IPS-18a (cell line): ENCODE data around the gene TMSB15C.
"Not testable (repeated sequence)": the region's sequence is repeated elsewhere in the genome, so short reads cannot be mapped to it uniquely, and the experiment has no call there.

Source experiments
- H3K27ac ChIP-seq: one replicate; pipeline ENCODE4 v1.5.1; 2013; ENCODE audit warnings: low read length
- H3K27me3 ChIP-seq: one replicate; pipeline ENCODE4 v1.6.1; 2013; ENCODE audit warnings: mild to moderate bottlenecking, low read length; ENCODE audit not compliant: control insufficient read depth, insufficient read depth
- H3K36me3 ChIP-seq: one replicate; pipeline ENCODE4 v1.6.1; 2013; ENCODE audit warnings: low read depth, low read length; ENCODE audit not compliant: control insufficient read depth
- H3K4me1 ChIP-seq: one replicate; pipeline ENCODE4 v1.6.1; 2013; ENCODE audit warnings: low read depth, low read length; ENCODE audit not compliant: control insufficient read depth
- H3K4me3 ChIP-seq: one replicate; pipeline ENCODE4 v1.5.1; 2013; ENCODE audit warnings: low read length
- H3K9ac ChIP-seq: one replicate; pipeline ENCODE4 v1.6.1; 2013; ENCODE audit warnings: mild to moderate bottlenecking, low read length, moderate library complexity
- H3K9me3 ChIP-seq: one replicate; pipeline ENCODE4 v1.6.1; 2013; ENCODE audit warnings: low read depth, low read length; ENCODE audit not compliant: control insufficient read depth

Gene TMSB15C

GRCh38 chrX:104098919-104099318 is 22.9 kb upstream of the TMSB15C start:
- H3K27ac ChIP-seq: no peak overlapping the region
- H3K9me3 ChIP-seq: no peaks in the 10 kb centered on the region
- H3K27me3 ChIP-seq: no peaks in the 10 kb centered on the region
- H3K4me3 ChIP-seq: no peak overlapping the region
- no peaks in the 10 kb centered on the region for H3K36me3 ChIP-seq
- H3K4me1 ChIP-seq: no peaks in the 10 kb centered on the region
- no peak overlapping the region for H3K9ac ChIP-seq

- H3K36me3 ChIP-seq: no peaks in the 10 kb centered on the region
- no peaks in the 10 kb centered on the region for H3K9me3 ChIP-seq
- no peaks in the 10 kb centered on the region for H3K4me1 ChIP-seq
- H3K4me3 ChIP-seq: no peak overlapping the region
- H3K27me3 ChIP-seq: no peaks in the 10 kb centered on the region
- no peak overlapping the region for H3K27ac ChIP-seq
- no peak overlapping the region for H3K9ac ChIP-seq
Measured at GRCh38 chrX:104098151-104098808, 22.2 kb upstream of the TMSB15C start.

GRCh38 chrX:104085919-104086318 is 9.9 kb upstream of the TMSB15C start:
- Histone ChIP-seq H3K27me3 (no peaks in the 10 kb centered on the region), H3K9me3 (no peaks in the 10 kb centered on the region), H3K27ac (no peak overlapping the region), H3K36me3 (no peaks in the 10 kb centered on the region), H3K4me1 (no peaks in the 10 kb centered on the region), H3K9ac (no peak overlapping the region), H3K4me3 (no peak overlapping the region)

GRCh38 chrX:104085477-104085876 is 9.4 kb upstream of the TMSB15C start:
- Histone ChIP-seq H3K4me3 (no peak overlapping the region), H3K36me3 (no peaks in the 10 kb centered on the region), H3K27me3 (no peaks in the 10 kb centered on the region), H3K27ac (no peak overlapping the region), H3K4me1 (no peaks in the 10 kb centered on the region), H3K9ac (no peak overlapping the region), H3K9me3 (no peaks in the 10 kb centered on the region)

GRCh38 chrX:104084534-104085277 is 8.7 kb upstream of the TMSB15C start:
- Histone ChIP-seq H3K9ac (no peak overlapping the region), H3K36me3 (no peaks in the 10 kb centered on the region), H3K9me3 (no peaks in the 10 kb centered on the region), H3K27me3 (no peaks in the 10 kb centered on the region), H3K27ac (no peak overlapping the region), H3K4me1 (no peaks in the 10 kb centered on the region), H3K4me3 (no peak overlapping the region)

GRCh38 chrX:104084063-104084462 is 8.0 kb upstream of the TMSB15C start:
- no peaks in the 10 kb centered on the region for H3K4me1 ChIP-seq
- H3K27me3 ChIP-seq: no peaks in the 10 kb centered on the region
- H3K36me3 ChIP-seq: no peaks in the 10 kb centered on the region
- no peak overlapping the region for H3K9ac ChIP-seq
- H3K9me3 ChIP-seq: no peaks in the 10 kb centered on the region
- no peak overlapping the region for H3K4me3 ChIP-seq
- no peak overlapping the region for H3K27ac ChIP-seq

- not testable (repeated sequence) for H3K36me3 ChIP-seq, H3K27ac ChIP-seq, H3K4me3 ChIP-seq, H3K9me3 ChIP-seq, H3K4me1 ChIP-seq, H3K27me3 ChIP-seq, H3K9ac ChIP-seq
Measured at GRCh38 chrX:104077854-104078253, 1.8 kb upstream of the TMSB15C start.

GRCh38 chrX:104062636-104063035 is 13.4 kb downstream of the TMSB15C start:
- H3K9me3 ChIP-seq, H3K27me3 ChIP-seq, H3K36me3 ChIP-seq, H3K4me3 ChIP-seq, H3K9ac ChIP-seq, H3K27ac ChIP-seq, H3K4me1 ChIP-seq: not testable (repeated sequence)

GRCh38 chrX:104054956-104055355 is 21.1 kb downstream of the TMSB15C start:
- H3K9me3 ChIP-seq, H3K36me3 ChIP-seq, H3K9ac ChIP-seq, H3K4me1 ChIP-seq, H3K27ac ChIP-seq, H3K27me3 ChIP-seq, H3K4me3 ChIP-seq: not testable (repeated sequence)

- H3K4me1 ChIP-seq: peaks cover 4% of the 10 kb centered on the region
- no peak overlapping the region for H3K27ac ChIP-seq
- H3K4me3 ChIP-seq: no peak overlapping the region
- no peaks in the 10 kb centered on the region for H3K27me3 ChIP-seq
- no peak overlapping the region for H3K9ac ChIP-seq
- H3K9me3 ChIP-seq: no peaks in the 10 kb centered on the region
- H3K36me3 ChIP-seq: no peaks in the 10 kb centered on the region
Measured at GRCh38 chrX:104047171-104047570, 28.9 kb downstream of the TMSB15C start.

- H3K9me3 ChIP-seq: no peaks in the 10 kb centered on the region
- no peaks in the 10 kb centered on the region for H3K36me3 ChIP-seq
- no peak overlapping the region for H3K9ac ChIP-seq
- no peak overlapping the region for H3K27ac ChIP-seq
- no peaks in the 10 kb centered on the region for H3K27me3 ChIP-seq
- no peak overlapping the region for H3K4me3 ChIP-seq
- H3K4me1 ChIP-seq: peaks cover 4% of the 10 kb centered on the region
Measured at GRCh38 chrX:104045642-104046041, 30.4 kb downstream of the TMSB15C start.

GRCh38 chrX:104041003-104041402 is 35.0 kb downstream of the TMSB15C start:
- Histone ChIP-seq H3K4me1 (peaks cover 4% of the 10 kb centered on the region), H3K9ac (no peak overlapping the region), H3K9me3 (no peaks in the 10 kb centered on the region), H3K4me3 (no peak overlapping the region), H3K36me3 (no peaks in the 10 kb centered on the region), H3K27me3 (no peaks in the 10 kb centered on the region), H3K27ac (no peak overlapping the region)
